Hematopoietic multipotent progenitor cell treated with erythropoietin and hydrocortisone succinate and interleukin-3 and kit ligand, for 4 days (in vitro differentiated cells): ENCODE measurements around the gene SUN1.

Experiments
- DNase-seq: peaks from one replicate; pipeline ENCODE4 v3.0.0-alpha.2; 2015

SUN1 gene

DNA sequence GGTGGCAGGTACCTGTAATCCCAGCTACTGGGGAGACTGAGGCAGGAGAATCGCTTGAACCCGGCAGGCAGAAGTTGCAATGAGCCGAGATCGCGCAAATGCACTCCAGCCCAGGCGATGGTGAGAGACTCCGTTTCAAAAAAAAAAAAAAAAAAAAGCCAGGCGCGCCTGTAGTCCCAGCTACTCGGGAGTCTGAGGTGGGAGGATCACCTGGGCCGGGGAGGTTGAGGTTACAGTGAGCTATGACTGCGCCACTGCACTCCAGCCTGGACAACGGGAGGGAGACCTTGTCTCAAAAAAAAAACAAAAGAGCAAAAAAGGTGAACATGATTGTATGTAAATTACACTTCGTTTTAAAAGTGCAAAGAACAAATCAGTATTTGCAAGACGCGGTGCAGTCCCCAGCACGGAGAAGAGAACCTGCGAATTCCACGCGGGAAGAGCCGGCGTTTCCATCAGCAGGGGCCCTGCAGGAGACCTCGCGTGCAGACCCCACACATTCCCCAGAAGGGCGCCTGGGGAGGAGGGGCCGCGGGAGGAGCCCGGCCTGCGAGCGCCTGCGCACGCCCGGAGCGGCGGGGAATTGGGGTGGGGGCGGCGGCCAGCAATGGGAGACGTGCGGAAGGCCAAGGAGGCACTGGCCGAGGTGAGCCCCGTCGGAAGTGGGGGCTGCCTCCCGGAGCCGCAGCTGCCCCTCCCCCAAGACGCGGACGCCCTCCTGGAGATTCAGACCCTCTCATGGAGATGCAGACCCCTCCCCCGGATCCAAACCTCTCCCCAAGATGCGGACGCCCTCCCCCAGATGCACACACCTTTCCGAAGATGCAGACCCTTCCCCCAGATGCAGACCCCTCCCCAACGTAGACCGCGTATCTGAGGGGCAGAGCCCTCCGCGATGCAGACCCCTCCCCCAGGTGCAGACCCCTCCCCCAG lies 16.7 kb upstream of the SUN1 start:
- DNase-seq, result peak; percentile 37

DNA sequence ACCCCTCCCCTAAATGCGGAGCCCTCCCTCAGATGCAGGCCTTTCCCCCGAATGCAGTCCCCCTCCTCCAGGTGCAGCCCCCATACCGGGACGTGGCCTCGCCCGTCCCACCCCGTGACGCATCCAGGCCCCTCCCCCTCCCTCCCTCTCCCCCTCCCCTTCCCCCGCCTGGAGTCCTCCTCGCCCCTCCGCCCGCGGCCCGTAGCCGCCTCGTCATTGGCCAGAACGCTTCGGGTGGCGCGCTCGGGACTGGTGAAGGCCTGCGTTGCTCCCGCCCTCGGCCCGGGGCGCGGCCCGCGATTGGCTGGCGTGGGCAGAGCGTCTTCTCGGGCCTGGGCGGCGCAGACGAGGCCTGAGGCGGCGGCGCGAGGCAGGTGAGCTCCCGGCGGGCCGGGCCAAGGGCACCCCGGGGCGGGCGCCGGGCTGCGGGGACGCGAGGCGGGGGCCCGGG lies 16.0 kb upstream of the SUN1 start:
- DNase-seq, result peak; percentile 99

DNA sequence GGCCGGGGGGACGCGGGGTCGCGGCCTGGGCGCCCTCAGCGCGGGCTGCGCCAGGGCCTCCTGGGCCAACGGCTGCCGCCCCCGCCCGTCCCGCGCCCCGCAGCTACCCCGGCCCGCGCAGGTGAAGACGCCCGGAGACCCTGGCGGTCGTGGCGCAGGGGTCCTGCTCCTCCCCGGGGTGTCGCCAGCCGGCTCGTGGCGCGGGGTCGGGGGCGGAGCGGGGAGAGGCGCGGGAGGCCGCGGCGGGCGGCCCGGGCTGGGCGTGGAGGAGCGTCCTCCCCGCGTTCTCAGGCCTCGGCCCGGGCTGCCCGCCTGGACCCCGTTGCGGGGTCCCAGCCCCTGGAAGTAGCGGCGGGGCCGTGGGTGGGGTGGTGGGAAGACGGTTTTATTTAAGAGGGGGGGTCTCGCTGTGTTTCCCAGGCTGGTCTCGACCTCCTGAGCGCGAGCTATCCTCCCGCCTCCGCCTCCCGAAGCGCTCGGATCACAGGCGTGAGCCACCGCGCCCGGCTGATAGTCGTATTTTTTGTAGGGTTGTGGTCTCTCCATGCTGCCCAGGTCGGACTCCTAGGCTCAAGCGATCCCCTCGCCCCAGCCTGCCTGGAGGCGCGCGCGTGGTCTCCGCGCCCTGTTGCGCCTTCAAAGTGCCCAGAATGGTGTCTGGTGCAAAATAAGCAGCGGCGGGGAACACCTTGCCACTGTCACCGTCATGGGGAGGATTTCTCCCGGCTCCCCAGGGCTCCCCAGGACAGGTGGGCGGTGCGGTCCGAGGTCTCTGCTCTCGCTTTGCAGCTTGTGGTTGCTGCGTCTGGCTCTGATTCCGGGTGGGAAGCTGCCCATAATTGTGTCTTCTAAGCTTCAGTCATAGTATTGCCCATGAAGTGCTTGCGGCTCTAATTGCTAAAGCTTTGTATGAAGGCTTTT lies 15.3 kb upstream of the SUN1 start:
- DNase-seq, result peak; percentile 42

DNA sequence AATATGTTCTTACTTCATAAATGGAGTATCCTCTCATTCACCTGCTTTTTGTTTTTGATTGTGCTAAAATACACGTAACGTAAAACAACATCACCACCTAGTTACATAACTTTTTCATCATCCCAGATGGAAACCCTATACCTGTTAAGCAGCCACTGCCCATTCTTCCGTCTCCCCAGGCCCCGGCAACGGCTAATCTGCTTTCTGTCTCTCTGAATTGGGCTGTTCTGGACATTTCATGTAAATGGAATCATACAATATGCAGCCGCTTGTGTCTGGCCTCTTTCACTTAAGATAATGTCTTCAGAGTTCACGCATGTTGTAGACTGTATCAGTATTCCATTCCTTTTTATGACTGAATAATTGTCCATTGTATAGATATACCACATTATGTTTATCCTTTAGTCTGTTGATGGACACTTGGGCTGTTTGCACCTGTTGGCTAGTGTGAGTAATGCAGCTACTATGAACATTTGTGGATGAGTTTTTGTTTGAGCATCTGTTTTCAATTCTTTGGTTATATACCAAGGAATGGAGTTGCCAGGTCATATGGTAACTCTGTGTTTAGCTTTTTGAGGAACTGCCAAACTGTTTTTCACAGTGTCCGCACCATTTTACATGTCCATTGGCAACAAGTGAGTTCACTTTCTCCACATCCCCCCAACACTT lies 14.1 kb upstream of the SUN1 start:
- DNase-seq, result peak; percentile 54

DNA sequence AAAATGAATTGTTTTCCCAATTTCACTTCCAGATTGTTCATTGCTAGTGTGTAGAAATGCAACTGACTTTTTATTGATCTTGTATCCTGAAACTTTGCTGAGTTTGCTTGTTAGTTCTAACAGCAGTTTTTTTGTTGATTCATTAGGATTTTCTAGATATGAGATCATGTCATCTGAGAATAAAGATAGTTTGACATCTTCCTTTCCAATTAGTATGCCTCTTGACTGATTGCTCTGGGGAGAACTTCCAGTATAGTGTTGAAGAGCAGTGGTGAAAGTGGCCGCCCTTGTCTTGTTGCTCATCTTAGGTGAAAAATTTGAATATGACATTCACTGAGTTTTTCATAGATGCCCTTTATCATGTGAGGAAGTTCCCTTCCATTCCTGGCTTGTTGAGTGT lies 11.9 kb upstream of the SUN1 start:
- no peak for DNase-seq

DNA sequence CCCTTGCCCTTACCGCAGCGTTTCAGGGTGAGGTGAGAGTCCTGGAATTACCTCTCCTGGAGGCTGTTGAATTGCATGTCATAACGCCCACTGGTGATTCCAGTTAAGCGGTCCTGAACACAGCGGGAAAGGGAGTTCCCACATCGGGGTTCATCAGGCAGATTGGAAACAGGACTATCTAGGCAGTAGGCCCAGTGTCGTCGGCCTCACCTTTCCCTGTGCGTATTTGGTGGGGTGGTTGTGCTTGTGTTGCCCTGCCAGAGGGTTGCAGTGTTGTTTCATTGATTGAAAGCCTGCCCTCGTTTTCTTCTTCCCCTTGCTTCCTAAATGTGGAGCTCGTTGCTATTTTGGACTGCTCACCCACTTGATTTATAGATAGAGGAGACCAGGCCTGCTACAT lies 10.6 kb upstream of the SUN1 start:
- DNase-seq, result no peak

DNA sequence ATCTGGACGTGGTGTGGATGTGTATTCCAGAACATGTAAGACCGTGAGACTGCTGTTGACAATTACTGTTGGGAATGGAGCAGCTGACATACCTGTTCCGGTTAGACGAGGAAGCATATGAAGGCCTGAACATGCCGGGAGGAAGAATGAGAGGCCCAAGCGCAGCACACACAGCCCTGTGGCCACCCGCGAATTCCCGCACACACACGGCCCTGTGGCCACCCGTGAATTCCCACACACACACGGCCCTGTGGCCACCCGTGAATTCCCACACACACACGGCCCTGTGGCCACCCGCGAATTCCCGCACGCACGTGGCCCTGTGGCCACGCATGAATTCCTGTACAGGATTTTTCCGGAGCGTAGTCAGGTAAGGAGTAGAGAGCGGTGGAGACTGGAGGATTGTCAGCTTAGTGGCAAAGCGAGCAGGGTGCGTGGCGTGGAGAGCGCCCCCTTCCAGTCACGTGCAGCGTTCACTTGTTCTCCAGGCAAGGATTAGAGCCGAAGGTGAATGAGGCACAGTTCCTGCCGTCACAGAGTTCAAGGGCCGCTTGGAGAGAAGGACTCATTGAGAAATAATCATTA lies 9.5 kb upstream of the SUN1 start:
- DNase-seq, result no peak

DNA sequence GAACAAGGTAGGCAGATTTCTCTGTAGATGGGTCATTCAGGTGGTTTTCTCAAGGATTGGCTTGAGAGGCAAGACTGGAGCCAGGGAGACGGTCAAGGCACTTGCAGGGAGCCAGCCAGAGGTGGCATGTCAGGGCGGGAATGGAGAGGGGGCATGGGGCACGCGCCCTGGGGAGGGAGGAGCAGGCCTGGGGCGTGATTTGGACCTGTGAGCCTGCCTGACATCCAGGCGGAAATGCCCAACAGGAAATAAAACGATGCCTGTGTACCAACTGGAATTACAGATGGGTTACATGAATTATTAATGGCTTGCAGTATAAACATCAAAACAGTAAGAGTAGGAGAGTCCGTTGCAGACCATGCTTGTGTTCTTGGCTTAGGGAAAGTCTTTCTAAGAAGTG lies 8.6 kb upstream of the SUN1 start:
- no peak for DNase-seq

DNA sequence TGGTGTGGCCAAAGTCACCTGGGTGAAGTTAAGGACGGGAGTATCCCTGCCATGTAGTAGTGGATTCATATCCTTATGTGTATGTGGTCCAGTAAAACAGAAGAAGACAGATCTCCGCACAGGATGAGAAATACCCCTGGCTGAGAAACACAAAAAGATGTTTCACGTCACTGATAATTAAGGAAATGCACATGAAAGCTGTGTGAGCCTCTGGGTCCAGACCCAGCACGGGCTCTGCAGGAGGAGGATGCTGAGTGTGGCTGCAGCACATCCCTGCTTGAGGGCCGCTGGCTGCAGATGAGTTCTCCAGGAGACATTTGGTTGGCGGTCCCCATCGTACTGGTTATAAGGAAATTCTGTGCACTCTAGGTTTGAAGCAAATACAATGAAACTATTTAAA lies 8.2 kb upstream of the SUN1 start:
- DNase-seq, result no peak

DNA sequence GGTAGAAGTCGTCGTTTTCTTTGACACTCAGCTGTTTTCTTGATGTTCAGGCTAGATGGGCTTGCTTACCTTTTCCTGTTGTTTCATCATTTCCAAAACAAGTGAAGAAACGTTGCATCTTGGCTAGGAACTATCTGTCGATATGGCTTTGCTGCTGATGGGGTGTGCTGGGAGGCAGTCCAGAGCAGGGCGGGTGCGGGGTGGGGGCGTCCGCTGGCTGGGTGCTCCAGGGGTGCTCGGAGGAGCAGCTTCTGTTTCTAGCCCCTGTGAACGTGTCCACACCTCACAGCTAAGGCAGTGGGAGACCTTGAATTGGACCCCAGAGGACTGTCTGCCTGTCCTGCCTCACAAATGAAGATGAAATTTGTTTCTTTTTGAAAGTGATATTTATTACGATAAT lies 7.6 kb upstream of the SUN1 start:
- DNase-seq, result no peak

DNA sequence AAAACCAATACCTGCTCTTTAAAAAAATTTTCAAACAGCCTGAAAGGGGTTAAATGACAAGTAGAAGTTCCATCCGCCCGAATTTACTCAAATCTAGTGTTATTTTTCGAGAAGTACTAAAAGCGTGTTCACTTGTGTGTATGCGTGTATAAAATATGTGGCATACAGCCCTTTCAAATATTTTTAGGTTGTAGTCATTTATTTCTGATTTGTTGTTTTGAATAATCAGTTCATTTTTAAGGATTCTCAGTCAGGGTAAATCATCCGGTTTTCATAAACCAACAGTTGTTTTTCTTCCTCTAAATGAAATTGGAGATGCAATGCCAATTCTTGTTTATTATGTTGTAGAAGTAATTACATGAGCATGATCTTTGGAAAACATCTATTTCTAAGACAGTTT lies 6.9 kb upstream of the SUN1 start:
- no peak for DNase-seq

DNA sequence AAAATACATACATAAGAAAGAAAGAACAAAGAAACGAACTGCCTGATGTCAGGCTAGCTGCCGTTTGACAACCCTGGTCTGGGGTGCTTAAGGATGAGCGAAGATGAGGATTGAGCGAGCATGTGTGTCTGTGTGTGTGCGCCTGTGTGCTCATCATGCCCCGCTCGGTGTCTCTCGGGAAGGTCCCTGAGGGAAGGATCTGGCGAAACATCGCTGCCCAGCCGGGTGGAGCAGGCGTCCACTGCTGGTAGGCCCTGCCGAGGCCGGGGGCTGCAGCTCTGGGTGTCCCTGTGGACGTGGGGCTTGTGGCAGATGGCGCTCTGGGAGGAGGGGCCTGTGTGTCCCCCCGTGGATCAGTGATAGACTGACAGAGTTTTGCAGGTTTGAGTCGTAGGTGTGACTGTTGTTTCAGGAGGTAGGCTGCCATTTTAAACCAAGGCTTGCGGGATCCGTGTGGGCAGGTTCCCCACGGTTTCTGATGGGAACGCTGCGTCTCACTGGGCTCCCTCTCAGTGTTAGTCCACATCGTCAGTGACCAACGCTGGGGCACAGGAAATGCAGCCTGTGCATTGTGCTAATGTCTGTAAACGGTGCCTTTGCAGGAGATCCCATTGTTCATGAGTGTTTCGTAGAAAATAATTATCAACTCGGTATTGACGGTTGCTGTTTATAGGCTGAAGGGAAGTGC lies 5.9 kb upstream of the SUN1 start:
- DNase-seq, result no peak

DNA sequence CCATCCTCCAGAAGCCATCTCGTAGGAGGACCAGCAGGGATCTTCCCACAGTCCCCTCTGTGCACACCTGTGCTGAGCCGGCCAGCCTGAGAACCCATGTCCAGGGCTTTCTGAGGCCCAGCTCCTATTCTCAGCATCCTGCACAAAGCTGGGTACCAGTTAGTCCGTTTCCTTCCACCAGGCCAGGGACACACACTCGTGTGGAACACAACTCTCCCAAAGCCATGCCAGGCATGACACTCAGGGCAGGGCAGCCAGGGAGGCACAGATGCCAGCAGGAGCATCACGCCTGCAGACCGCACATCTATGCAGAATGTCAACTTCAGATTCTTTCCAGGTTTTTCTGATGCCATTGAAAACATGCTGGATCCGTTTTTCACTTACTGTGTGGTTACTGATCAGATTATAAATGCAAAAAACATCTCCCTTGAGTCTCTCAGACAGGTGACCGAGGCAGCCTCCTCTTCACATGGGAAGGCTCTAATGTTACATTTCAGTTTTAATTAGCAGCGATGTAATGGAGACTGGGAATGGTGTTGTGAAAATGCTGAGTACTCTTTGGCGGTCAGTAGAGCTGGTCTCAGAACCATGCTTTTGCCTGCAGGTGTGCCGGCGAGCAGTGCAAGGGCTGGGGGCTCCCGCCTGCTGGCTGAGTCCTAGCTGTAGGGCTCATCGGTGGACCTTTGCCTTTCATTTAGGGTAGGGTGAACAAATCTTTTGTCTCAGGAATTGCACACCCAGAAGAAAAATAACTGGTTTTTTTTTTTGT lies 3.3 kb upstream of the SUN1 start:
- no peak for DNase-seq

DNA sequence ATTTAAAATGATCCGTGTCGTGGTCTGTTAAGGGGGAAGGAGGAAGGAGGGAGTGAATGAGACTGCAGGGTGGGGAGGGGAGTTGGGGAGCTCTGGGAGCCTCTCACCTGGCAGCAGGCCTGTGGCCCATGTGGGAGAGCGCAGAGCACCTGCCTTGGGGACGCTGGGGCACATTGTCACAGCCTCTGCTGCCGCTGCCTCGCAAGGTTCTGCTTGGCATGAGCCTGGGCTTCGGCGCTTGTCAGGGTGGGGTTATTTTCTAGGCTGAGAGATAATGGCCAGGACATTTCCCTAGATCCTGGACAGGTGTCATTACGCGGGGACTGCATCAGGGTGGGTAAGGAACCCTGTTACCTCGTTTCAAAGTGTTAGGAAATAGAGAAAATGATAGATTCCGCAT lies 2.2 kb upstream of the SUN1 start:
- no peak for DNase-seq

DNA sequence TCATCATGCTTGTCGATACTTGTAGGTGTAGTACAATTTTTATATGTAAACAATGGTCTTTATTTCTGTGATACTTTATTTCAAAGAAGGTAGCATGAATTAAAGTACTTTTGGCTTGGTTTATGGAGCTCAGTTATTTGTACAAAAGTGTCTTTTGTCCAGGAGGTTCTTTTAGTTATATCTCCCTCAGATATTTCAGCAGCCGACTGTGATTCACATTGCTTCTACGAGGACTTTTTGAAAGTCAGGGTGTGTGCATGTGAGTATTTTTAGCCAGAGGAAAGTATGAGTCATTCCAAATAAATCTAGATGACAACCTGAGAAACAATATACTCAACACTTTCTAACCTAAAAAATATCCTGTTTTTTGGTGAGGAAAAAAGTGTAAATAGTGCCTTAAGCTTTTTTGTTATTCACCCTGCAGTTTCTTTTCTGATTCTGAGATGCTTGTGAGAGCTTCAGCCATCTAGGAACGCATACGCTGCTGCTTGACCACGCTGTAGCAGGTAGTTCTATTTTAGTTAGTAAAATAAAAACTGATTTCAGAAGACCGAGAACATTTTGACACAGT lies 595 bp upstream of the SUN1 start:
- peak; percentile 73 for DNase-seq

DNA sequence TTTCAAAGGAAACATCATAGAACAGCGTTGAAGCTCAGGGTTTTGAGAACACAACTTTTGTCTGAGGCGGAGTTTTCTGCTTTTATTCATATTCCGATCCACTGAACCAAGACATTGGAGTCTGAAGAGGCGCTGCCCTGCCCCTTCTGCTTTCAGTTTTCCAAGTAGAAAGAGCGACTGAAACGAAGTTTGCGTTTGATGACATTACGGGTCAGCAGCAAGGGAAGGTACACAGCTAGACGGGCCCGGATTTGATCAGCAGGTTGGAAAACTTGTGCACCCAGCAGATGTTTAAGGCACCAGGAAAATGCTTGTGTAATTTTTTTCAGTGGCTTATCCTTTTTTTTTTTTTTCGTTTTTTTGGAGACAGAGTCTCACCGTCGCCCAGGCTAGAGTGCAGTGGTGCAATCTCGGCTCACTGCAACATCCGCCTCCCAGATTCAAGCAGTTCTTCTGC lies 720 bp downstream of the SUN1 start:
- no peak for DNase-seq

DNA sequence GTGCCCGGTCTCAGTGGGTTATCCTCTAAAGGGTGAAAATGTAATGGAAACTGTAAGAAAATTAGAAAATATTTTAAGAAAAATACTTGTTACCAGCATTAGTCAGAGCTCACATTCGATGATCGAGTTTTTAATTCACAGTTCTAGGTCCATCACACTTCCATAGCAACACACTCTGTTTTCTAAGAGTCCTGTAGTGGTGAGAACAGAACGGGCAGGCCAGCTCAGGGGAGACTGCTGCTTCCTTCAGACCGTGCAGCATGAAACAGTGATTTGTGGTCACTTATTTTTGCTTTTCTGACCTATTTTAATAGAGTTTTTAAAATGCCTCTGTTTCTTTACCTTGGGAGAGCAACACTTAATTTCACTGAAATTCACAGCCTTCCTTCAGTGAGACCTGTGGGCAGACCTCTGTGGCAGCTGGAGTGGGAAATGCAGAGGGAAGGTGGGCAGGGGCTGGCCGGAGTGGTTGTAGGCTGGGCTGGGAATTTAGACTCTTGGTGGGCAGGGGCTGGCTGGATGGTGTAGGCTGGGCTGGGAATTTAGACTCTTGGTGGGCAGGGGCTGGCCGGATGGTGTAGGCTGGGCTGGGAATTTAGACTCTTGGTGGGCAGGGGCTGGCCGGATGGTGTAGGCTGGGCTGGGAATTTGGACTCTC lies 1.5 kb downstream of the SUN1 start:
- DNase-seq, result no peak

DNA sequence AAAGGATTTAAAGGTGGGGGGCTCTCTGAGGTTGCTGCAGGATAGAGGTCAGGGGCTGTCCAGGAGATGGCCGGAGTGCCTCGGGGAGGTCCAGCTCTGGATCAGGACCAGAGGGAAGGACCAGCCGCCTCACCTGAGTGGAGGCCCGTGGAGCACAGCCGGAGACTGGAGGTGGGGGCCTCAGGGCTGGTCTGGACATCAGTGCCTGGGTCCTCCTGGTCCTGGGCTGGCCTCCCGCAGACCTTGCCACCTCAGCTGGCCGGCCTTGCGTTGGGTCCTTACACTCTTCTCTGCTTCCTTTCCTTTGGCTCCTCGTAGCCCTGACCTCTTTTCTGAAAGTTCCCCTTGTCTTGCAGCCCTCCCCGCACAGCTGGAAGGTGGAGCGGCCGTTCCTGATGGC lies 2.0 kb downstream of the SUN1 start:
- DNase-seq, result no peak

DNA sequence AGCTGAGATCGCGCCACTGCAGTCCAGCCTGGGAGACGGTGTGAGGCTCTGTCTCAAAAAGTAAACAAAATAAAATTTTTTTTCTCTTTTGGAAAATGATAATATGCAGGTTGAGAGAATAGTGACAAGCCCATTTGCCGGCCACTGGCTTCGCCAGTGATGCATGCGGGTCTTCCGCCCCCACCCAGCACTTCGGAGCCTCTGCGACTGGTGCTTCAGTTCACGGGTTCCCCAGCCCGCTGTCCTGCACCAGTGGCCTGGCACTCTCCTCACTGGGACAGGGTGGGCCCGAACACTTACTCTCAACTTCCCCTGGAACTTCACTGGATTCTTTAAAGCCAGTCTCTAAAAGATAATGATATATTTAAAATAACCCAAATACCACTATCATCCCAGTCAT lies 2.7 kb downstream of the SUN1 start:
- no peak for DNase-seq
